Suprapubic skin (tissue), 4 donors: ENCODE data around the gene CYB561. TPM values are rescaled to one million over a fixed set of nuclear protein-coding genes. Genes with fewer than 3 reads are reported as not detected.
A peak's percentile ranks its signal among the peaks of the same experiment; 100 is the strongest.

Experiments
- DNase-seq, 2 donors: peaks; one replicate each; pipeline ENCODE4 v3.0.0-alpha.2; 2019; ENCODE audit warnings: low spot score in 2 of 2
- H3K27ac ChIP-seq: fragments of 200-600 bp; sonication (generic); one replicate; pipeline ENCODE4 v1.5.1; 2019
- H3K27me3 ChIP-seq: fragments of 200-600 bp; sonication (generic); one replicate; pipeline ENCODE4 v1.5.1; 2019
- H3K36me3 ChIP-seq: fragments of 200-600 bp; sonication (generic); one replicate; pipeline ENCODE4 v1.5.1; 2019
- H3K4me1 ChIP-seq: fragments of 200-600 bp; sonication (generic); one replicate; pipeline ENCODE4 v1.5.1; 2019
- H3K4me3 ChIP-seq: fragments of 200-600 bp; sonication (generic); one replicate; pipeline ENCODE4 v1.5.1; 2019; ENCODE audit warnings: mild to moderate bottlenecking
- H3K9me3 ChIP-seq: fragments of 200-600 bp; sonication (generic); one replicate; pipeline ENCODE4 v1.5.1; 2019
- EP300 ChIP-seq: sonication (generic); formaldehyde crosslinking; IDR thresholded peaks from one replicate; pipeline ENCODE4 v1.6.1; 2017; ENCODE audit warnings: antibody characterized with exemption
- POLR2A ChIP-seq, 2 donors: fragments of 450-650 bp; IDR thresholded peaks; one replicate each; pipeline ENCODE4 v1.6.1; 2017; ENCODE audit warnings: antibody characterized with exemption in 2 of 2, mild to moderate bottlenecking in 2 of 2, moderate library complexity in 2 of 2
- POLR2AphosphoS5 ChIP-seq, 3 donors: sonication (generic); formaldehyde crosslinking; IDR thresholded peaks; one replicate each; pipeline ENCODE4 v1.6.1; 2017; ENCODE audit warnings: antibody characterized with exemption in 3 of 3
- WGBS: methylation state at CpG from one replicate; pipeline ENCODE4 v1.1.5; 2018; 5-methylcytosine and 5-hydroxymethylcytosine counted together
- total RNA-seq, 4 donors: library from RNA; depleted of rRNA; stranded (reverse); fragments of >200 nt; gene quantifications; one replicate each; pipeline ENCODE4 v1.1.0, GENCODE V29; 2016
- TF ChIP-seq, protein P1 (sequence below), 2 donors: fragments of 200-600 bp in 1 of 2; fragments of 450-650 bp in 1 of 2; sonication (generic) in 1 of 2; IDR thresholded peaks; one replicate each; pipeline ENCODE4 v1.5.1; 2016 to 2019; ENCODE audit warnings: antibody characterized with exemption in 2 of 2, mild to moderate bottlenecking in 1 of 2, moderate library complexity in 1 of 2

CYB561 gene
- total RNA-seq, 4 donors from 2014 or later: 36.9 to 87.9 (median 56.4) TPM

DNA sequence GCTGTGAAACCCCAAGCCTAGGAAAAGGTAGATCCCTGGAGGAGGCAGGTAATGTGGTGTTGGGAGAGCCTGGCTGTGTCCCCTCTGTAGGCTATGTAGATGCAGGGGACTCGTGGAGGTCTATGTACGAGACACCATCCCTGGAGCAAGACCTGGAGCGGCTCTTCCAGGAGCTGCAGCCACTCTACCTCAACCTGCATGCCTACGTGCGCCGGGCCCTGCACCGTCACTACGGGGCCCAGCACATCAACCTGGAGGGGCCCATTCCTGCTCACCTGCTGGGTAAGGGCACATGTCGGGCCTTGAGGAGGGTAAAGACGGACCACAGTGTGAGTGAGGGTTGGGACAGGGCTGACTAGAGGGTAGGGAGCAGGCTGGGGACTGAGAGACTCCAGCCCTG is 42.7 kb upstream of the CYB561 start:
- peaks cover 4% of the 10 kb centered on the region for H3K36me3 ChIP-seq
- no peaks in the 10 kb centered on the region for H3K27me3 ChIP-seq
- no peaks in the 10 kb centered on the region for H3K9me3 ChIP-seq
- no peak for TF ChIP-seq EP300
- TF ChIP-seq POLR2AphosphoS5 (IDR thresholded peaks at IDR 0.05): no peak
- no peak for TF ChIP-seq POLR2A (IDR thresholded peaks at IDR 0.05)
- TF ChIP-seq, protein P1, sequence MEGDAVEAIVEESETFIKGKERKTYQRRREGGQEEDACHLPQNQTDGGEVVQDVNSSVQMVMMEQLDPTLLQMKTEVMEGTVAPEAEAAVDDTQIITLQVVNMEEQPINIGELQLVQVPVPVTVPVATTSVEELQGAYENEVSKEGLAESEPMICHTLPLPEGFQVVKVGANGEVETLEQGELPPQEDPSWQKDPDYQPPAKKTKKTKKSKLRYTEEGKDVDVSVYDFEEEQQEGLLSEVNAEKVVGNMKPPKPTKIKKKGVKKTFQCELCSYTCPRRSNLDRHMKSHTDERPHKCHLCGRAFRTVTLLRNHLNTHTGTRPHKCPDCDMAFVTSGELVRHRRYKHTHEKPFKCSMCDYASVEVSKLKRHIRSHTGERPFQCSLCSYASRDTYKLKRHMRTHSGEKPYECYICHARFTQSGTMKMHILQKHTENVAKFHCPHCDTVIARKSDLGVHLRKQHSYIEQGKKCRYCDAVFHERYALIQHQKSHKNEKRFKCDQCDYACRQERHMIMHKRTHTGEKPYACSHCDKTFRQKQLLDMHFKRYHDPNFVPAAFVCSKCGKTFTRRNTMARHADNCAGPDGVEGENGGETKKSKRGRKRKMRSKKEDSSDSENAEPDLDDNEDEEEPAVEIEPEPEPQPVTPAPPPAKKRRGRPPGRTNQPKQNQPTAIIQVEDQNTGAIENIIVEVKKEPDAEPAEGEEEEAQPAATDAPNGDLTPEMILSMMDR (IDR thresholded peaks at IDR 0.05): no peak
- 91% methylated on average over 6 of the region's 10 CpGs for WGBS
- no peak overlapping the region for H3K27ac ChIP-seq
- DNase-seq: no peak
- H3K4me1 ChIP-seq: no peaks in the 10 kb centered on the region
- H3K4me3 ChIP-seq: no peak overlapping the region

DNA sequence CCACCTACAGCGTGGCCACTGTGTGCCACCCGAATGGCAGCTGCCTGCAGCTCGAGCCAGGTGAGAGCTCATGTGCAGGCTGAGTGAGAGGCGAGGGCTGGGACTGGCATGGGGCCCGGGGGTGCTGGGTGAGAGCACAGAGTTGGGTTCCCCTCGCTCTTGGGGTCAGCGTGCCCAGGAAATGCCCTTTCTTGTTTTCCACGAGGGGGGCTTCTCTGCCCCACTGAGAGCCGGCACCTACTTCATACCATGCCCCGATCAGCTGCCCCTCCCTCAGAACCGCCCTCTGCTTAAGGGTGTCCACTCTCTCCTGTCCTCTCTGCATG is 40.9 kb upstream of the CYB561 start:
- H3K27me3 ChIP-seq: no peaks in the 10 kb centered on the region
- no peak for TF ChIP-seq EP300
- TF ChIP-seq POLR2A (IDR thresholded peaks at IDR 0.05): no peak
- no peak for TF ChIP-seq POLR2AphosphoS5 (IDR thresholded peaks at IDR 0.05)
- TF ChIP-seq, protein P1 (IDR thresholded peaks at IDR 0.05): no peak
- DNase-seq: no peak
- WGBS: 96% methylated on average over 4 of the region's 11 CpGs
- H3K36me3 ChIP-seq: peaks cover 4% of the 10 kb centered on the region
- H3K4me1 ChIP-seq: no peaks in the 10 kb centered on the region
- H3K27ac ChIP-seq: no peak overlapping the region
- no peak overlapping the region for H3K4me3 ChIP-seq
- no peaks in the 10 kb centered on the region for H3K9me3 ChIP-seq

DNA sequence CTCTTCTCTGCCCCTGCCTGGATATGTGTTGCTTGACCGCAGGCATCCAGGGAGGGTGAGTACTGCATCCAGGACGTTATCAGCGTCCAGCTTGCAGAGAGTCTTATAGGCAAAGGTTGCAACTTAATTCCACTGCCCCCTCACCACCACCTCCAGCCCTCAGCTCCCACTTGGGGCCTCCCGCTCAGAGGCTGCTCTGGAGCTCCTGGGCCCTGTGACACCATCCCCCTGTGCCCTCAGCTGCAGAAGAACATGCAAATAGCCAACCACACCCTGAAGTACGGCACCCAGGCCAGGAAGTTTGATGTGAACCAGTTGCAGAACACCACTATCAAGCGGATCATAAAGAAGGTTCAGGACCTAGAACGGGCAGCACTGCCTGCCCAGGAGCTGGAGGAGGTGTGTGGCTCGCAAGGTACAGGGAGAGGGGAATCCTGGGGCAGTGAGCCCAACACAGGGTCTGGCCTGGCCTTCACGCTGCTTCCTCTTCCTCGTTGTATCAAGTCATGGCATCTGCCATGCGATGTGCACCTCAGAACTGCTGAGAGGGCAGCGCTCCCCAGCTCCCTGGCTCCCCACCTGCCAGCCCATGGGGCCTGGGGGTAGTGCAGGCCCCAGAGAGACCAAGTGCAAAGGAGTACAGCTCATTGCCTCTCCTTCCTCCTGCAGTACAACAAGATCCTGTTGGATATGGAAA is 40.4 kb upstream of the CYB561 start:
- Histone ChIP-seq H3K4me3 (no peak overlapping the region), H3K36me3 (peaks cover 4% of the 10 kb centered on the region), H3K9me3 (no peaks in the 10 kb centered on the region), H3K27ac (no peak overlapping the region), H3K4me1 (no peaks in the 10 kb centered on the region), H3K27me3 (no peaks in the 10 kb centered on the region)
- WGBS: 74% methylated on average over 11 of the region's 12 CpGs
- DNase-seq: no peak
- TF ChIP-seq POLR2AphosphoS5 (IDR thresholded peaks at IDR 0.05): no peak
- TF ChIP-seq EP300: no peak
- TF ChIP-seq POLR2A (IDR thresholded peaks at IDR 0.05): no peak
- TF ChIP-seq, protein P1 (IDR thresholded peaks at IDR 0.05): no peak

DNA sequence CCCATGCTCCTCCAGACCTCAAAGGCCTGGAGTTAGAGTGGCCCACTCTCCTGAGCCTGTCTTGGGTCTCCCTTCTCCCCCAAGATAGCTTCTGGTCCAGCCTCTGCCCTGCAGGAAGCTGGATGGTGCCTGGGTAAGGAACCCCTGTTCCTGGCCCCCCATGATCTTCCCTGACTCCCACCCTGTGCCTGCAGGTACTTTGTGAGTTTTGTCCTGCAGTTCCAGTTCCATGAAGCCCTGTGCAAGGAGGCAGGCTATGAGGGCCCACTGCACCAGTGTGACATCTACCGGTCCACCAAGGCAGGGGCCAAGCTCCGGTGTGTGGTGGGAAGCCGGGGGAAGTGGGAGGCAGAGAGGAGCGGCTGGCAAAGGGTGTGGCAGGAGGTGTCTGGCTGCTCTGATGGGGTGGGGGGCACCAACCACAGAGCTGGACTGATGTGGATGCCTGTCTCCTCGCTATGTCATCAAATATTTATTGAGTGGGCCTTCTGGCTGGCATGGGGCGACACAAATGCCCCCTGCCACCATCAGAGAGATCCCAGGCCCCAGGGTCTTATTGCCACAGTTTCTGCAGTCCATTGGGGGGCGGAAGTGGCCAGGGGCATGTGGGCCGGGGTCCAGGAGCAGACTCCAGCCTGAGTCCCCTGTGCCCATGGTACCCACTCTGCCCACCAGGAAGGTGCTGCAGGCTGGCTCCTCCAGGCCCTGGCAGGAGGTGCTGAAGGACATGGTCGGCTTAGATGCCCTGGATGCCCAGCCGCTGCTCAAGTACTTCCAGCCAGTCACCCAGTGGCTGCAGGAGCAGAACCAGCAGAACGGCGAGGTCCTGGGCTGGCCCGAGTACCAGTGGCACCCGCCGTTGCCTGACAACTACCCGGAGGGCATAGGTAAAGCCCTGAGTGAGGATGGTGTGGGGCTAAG is 37.8 kb upstream of the CYB561 start:
- no CpG with 5 or more reads among the region's 16 CpGs for WGBS
- Histone ChIP-seq H3K4me1 (peaks cover 2% of the 10 kb centered on the region), H3K36me3 (peaks cover 4% of the 10 kb centered on the region), H3K4me3 (no peak overlapping the region), H3K27me3 (no peaks in the 10 kb centered on the region), H3K27ac (no peak overlapping the region), H3K9me3 (no peaks in the 10 kb centered on the region)
- no peak for DNase-seq
- TF ChIP-seq, protein P1 (IDR thresholded peaks at IDR 0.05): no peak
- no peak for TF ChIP-seq EP300
- TF ChIP-seq POLR2AphosphoS5 (IDR thresholded peaks at IDR 0.05): no peak
- no peak for TF ChIP-seq POLR2A (IDR thresholded peaks at IDR 0.05)

DNA sequence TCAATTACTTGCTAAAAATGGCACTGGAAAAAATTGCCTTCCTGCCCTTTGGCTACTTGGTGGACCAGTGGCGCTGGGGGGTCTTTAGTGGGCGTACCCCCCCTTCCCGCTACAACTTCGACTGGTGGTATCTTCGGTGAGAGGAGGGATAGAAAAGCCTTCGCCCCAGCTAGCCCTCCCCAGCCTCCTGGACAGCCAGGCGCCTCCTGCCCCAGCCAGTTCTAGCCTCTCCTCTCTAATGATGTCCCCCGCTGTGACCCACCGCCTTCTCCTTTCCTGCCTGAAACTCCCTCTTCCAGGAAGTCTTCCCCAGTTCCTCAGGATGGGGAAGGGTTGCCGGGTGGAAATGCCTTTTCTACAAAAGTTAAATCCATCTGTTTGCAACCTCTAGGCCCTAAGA is 36.9 kb upstream of the CYB561 start:
- Histone ChIP-seq H3K27ac (no peak overlapping the region), H3K4me1 (peaks cover 11% of the 10 kb centered on the region), H3K4me3 (no peak overlapping the region), H3K27me3 (peaks cover 2% of the 10 kb centered on the region), H3K9me3 (no peaks in the 10 kb centered on the region), H3K36me3 (peaks cover 4% of the 10 kb centered on the region)
- WGBS: 84% methylated on average over 10 of the region's 10 CpGs
- DNase-seq: peak in 1 of 2 donors; percentile 26
- TF ChIP-seq EP300 (no peak), POLR2A (IDR thresholded peaks at IDR 0.05) (no peak), POLR2AphosphoS5 (IDR thresholded peaks at IDR 0.05) (no peak)
- TF ChIP-seq, protein P1 (IDR thresholded peaks at IDR 0.05): no peak
